Measurements from ENCODE around the gene PHETA2.

The PHETA2 gene, protein sequence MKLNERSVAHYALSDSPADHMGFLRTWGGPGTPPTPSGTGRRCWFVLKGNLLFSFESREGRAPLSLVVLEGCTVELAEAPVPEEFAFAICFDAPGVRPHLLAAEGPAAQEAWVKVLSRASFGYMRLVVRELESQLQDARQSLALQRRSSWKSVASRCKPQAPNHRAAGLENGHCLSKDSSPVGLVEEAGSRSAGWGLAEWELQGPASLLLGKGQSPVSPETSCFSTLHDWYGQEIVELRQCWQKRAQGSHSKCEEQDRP

GRCh38 chr22:42074132-42074811 is at the start of gene PHETA2:
TSS of gene PHETA2 (plus strand) at chr22:42074248. CDS start at chr22:42077294, 3,046 bp downstream.
- no peak for DNase-seq (ENCODE audit: low read depth, low spot score)
- no peak within 1 kb of the TSS for H3K27ac ChIP-seq

DNA sequence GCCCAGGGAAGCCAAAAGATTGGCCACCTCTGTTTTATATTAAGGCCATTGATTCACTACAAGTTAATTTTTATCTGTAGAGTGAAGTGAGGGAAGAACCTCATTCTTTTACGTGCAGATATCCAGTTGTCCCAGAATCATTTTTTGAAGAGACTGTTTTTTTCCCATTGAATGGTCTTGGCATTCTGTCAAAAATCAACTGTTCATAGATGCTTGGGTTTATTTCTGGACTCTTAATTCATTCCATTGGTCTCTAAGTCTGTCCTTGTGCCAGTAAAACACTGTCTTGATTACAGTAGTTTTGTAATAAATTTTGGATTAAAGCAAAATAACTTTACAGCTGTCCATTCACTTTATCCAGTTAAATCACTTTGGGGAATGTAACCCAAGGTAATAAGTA is 48.6 kb upstream of the PHETA2 start:
- no peak overlapping the region for H3K27ac ChIP-seq
- no peak for DNase-seq (ENCODE audit: low read depth, low spot score)

GRCh38 chr22:42026705-42027104 is 47.3 kb upstream of the PHETA2 start:
- no peak overlapping the region for H3K27ac ChIP-seq
- DNase-seq (ENCODE audit: low read depth, low spot score) = no peak

DNA sequence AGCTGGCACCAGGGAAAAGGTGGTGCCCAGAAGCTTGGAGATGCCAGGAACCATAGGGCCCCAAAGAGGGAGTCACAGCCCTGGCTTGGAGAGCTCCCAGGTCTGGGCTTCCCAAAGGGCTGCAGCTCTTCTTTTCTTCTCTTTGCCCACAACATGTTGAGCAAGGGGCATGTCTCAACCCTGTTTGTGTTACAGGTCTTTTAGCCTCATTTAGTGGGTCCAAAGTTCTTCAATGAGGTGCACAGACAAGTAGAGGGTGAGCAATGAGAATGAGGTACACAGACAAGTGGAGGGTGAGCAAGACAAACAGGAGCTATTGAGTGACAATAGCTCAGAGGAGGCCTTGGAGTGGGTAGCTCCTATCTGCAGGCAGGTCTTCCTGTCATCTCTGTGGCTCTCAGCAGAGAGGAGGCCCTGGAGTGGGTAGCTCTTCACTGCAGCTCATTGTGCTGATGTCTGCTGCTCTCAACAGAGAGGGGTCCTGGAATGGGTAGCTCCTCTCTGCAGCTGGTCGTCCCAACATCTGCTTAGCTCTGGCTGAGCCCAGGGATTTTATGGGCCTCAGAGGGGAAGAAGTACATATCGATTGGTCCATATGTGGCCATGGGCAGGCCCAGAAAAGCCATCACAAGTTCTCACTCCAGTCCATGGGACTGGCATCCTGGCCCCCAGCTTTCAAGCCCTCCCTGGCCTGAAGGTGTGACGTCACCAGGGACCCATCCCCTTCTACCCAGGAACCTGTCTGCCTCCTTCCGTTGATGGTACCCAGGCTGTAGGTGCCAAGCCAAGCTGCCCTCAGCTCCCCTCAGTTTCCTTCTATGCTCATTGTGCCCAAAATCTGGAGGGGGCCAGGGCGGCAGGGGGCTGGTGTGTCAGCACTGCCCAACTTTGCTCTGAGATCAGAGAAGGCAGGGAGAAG is 40.5 kb upstream of the PHETA2 start:
- no peak overlapping the region for H3K27ac ChIP-seq
- DNase-seq (ENCODE audit: low read depth, low spot score) = no peak

DNA sequence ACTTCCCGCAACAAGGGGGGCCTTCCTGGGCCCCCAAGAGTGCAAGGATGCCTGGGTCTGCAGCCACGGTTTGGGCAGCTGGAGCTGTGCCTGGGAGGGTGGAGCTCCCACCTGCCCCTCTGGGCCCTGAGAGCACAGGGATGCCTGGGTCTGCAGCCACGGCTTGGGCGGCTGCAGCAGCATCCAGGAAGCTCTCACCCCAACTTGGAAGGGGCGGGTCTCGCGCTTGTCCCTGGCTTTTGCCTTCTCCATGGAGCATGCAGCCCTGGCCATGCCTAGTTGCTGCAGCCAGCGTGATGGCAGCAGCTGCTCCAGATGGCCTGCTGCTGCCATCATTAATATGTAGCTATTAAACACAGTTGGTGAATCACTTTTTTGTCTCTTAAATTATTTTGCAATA is 38.8 kb upstream of the PHETA2 start:
- H3K27ac ChIP-seq = no peak overlapping the region
- DNase-seq (ENCODE audit: low read depth, low spot score) = no peak

DNA sequence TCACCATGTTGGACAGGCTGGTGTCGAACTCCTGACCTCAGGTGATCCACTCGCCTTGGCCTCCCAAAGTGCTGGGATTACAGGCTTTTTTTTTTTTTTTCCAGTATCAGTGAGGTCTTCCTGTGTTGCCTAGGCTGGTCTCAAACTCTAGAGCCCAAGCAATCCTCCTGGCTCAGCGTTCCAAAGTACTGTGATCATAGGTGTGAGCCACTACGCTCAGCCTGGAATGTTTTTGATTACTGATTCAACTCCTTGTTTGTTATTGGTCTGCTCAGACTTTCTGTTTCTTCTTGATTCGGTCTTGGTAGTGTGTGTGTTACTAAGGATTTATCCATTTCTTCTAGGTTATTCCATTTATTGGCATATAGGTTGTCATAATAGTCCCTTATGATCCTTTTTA is 34.8 kb upstream of the PHETA2 start:
- no peak for DNase-seq (ENCODE audit: low read depth, low spot score)

DNA sequence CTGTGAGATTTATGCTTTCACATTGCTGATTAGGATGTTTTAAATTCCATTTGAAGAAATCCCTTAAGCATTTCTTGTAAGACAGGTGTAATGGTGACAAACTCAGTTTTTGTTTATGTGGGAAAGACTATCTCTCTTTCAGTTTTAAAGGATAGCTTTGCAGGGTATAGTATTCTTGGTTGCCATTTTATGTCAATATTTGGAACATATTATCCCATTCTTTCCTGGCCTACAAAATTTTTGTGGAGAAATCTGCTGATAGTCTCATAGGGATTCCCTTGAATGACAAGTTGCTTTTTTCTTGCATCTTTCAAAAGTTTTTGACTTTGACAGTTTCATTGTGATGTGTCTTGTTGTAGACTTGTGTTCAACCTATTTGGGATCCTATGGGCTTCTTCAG is 32.3 kb upstream of the PHETA2 start:
- DNase-seq (ENCODE audit: low read depth, low spot score) = no peak
- H3K27ac ChIP-seq = no peak overlapping the region

More for the DNA sequence above, 34.8 kb upstream of the PHETA2 start:
- H3K27ac ChIP-seq = no peak overlapping the region

DNA sequence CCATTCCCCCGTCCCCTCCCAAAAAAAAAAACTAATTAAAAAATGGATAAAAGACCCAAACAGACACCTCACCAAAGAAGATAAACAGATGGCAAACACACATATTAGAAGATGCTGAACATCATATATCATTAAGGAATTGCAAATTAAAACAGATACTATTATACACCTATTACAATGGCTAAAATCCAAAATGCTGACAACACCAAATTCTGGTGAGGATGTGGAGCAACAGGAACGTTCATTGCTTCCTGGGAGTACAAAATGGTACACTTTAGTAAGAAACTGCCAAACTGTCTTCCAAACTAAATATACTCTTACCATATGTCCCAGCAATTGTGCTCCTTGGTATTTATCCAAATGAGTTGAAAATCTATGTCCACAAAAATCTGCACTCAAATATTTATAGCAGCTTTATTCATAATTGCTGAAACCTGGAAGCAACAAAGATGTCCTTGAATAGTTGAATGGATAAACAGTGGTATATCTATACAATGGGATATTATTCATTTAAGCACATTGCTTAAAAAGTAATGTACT is 23.3 kb upstream of the PHETA2 start:
- no peak overlapping the region for H3K27ac ChIP-seq

DNA sequence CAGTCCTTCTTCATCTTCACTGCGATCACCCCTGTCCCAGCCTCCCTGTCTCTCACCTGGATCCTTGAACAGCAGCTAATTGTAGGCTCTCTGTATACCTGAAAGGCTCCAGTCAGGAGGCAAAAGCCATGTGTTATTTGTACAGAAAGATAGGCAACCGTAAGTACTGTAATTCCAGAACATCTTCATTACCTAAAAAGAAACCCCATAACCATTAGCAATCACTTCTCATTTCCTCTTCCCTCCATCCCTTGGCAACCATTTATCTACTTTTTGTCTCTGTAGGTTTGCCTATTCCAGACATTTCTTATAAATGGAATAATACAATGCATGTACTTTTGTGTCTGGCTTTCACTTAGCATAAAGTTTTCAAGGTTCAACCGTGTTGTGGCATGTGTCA is 21.3 kb upstream of the PHETA2 start:
- H3K27ac ChIP-seq = no peak overlapping the region
- DNase-seq (ENCODE audit: low read depth, low spot score) = no peak

More for the DNA sequence above, 23.3 kb upstream of the PHETA2 start:
- DNase-seq (ENCODE audit: low read depth, low spot score) = no peak

DNA sequence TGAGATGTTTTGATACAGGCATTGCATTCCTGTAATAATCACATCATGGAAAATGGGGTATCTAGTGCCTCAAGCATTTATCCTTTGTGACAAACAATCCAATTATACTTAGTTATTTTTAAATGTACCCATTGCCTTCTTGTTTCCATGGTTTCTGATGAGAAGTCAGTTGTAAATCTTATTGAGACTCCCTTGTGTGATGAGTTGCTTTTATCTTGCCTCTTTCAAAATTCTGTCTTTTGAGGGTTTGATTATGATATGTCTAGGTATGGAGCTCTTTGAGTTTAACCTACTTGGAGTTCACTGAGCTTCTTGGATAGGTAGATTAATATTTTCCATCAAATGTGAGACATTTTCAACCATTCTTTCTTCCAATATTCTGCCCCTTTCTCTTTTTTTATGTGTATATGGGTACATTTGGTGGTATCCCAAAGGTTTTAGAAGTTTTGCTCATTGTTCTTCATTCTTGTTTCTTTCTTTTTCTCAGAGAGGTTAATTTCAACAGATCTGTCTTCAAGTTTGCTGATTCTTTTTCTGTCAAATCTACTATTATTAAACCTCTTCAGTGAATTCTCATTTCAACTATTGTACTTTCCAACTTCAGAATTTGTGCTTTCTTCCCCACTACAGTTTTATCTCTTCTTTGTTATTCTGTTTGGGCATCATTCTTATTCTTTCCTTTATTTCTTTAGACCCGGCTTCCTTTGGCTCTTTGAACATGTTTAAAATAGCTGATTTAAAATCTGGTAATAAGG is 17.1 kb upstream of the PHETA2 start:
- DNase-seq (ENCODE audit: low read depth, low spot score) = no peak
- H3K27ac ChIP-seq = no peak overlapping the region

- no peak for DNase-seq (ENCODE audit: low read depth, low spot score)
These were observed 13.6 kb upstream of the PHETA2 start for GRCh38 chr22:42060489-42060888.

GRCh38 chr22:42061041-42061440 is 13.0 kb upstream of the PHETA2 start:
- DNase-seq (ENCODE audit: low read depth, low spot score) = no peak
- no peak overlapping the region for H3K27ac ChIP-seq

More at GRCh38 chr22:42060489-42060888, 13.6 kb upstream of the PHETA2 start:
- H3K27ac ChIP-seq = no peak overlapping the region

DNA sequence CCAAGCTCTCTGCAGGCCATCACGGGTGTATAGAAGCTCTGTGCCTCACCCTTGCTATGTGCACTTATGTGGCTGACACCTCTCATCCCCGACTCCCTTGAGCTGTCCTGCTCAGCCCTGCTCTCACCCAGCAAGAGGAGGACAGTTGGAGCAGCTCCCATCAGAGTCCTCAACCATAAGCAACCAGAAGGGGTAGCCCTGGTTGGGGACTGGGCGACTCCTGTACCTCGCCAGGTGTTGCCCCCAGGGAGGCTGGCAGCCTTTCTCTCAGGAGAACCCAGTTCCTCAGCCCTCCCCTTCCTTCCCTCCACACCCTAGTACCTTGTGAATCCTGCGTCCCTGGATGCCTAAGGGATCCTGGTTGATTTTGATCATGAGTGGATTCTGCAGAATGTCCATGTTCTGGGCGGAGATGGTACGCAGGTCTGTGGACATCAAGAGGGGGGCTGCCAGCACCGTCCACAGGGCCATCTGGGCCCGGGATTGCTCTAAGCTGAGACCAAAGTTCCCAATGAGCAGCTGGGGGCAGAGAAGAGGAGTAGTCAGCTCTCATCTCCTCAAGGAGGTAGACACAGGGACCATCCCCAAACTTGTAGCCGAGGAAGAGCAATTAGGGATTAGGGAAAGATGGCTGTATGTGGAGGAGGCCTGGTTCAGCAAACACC is 11.4 kb upstream of the PHETA2 start:
- no peak for DNase-seq (ENCODE audit: low read depth, low spot score)
- no peak overlapping the region for H3K27ac ChIP-seq

DNA sequence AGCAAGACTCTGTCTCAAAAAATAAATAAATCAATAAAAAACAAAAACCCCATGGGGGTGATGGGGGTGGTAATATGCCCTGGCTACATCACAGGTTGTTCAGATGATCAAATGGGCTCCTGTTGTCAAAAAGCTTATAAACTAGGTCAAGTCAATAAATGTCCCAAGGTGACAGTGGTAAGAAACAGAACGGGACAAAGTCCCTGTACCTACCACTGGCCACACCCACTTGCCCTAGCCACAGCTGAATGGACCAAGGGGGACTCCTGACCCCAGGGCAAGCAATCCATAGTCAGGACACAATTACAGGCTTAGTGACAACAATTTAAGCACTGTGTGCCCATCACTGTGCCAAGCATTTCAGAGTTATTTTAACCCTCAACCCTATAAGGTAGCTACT is 9.4 kb upstream of the PHETA2 start:
- no peak overlapping the region for H3K27ac ChIP-seq
- no peak for DNase-seq (ENCODE audit: low read depth, low spot score)

- no peak for DNase-seq (ENCODE audit: low read depth, low spot score)
- no peak overlapping the region for H3K27ac ChIP-seq
These were observed 8.5 kb upstream of the PHETA2 start for GRCh38 chr22:42065438-42066125.

- DNase-seq (ENCODE audit: low read depth, low spot score) = no peak
- no peak overlapping the region for H3K27ac ChIP-seq
These were observed 7.8 kb upstream of the PHETA2 start for GRCh38 chr22:42066126-42066761.

GRCh38 chr22:42066937-42067336 is 7.1 kb upstream of the PHETA2 start:
- DNase-seq (ENCODE audit: low read depth, low spot score) = no peak
- H3K27ac ChIP-seq = no peak overlapping the region

DNA sequence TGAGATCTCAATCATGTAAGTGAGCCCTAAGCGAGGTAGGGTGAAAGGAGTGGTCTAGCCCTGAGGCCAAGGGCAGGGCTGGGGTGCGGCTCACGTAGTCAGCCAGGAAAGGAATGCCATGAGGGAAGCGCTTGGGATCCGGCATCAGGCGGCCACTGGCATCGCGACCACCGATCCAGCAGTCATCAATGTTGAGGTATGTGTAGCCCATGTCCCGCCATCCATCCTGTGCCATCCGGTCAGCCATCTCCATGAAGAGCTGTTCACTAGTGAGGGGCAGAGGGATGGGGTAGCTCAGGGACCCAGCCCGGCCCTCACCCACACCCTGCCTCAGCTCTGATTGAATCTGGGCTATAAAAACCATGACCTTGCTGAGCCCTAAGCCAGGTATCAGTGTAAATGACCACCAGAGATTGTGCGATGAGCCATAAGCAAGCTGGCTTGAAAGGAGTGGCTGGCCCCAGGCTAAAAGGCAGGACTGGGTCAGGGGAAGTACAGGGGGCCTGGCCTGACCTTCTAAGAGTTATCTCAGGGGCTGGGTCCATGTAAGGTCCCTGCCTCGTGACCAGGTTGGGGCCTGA is 6.3 kb upstream of the PHETA2 start:
- no peak overlapping the region for H3K27ac ChIP-seq
- DNase-seq (ENCODE audit: low read depth, low spot score) = no peak
